Measurements from ENCODE around the gene VWA3A.
"Not testable (repeated sequence)": the region's sequence is repeated elsewhere in the genome, so short reads cannot be mapped to it uniquely, and the experiment has no call there.

Gene VWA3A, protein sequence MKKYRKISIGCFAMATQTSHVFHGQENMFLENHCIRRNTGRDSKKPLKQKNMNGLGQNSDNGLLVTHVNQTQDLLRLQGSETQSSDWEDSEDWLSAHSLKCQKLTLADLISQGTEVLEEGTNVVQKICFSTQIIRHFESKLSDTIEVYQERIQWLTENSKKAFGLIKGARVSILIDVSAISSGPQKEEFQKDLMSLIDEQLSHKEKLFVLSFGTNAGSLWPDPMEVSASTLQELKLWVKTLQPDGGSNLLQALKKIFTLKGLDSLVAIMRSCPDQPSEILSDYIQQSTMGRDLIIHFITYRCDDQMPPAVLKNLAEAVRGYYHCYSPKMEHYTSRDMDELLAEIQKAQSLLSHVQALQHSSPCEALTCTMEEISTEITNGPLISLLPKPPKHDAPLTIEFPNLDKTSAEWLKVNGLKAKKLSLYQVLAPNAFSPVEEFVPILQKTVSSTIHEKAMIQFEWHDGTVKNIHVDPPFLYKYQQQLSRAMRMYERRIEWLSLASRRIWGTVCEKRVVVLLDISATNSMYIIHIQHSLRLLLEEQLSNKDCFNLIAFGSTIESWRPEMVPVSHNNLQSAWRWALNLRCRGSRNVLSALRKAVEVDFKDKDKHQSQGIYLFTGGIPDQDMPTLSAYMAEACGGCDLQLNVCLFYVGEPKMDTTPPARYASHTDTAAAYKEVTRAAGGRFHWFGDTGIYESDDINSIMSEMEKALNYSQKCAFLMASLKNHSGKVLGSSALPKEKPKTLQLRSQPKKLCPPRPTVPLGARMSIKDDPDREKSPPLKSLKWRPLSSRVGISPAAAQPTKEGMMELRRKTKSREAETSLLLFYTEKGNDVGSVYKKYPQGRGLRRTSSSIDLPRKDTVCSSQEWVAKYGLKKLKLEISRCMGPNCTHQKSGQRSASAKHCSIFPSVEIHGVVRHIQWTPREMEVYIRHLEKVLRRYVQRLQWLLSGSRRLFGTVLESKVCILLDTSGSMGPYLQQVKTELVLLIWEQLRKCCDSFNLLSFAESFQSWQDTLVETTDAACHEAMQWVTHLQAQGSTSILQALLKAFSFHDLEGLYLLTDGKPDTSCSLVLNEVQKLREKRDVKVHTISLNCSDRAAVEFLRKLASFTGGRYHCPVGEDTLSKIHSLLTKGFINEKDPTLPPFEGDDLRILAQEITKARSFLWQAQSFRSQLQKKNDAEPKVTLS

DNA sequence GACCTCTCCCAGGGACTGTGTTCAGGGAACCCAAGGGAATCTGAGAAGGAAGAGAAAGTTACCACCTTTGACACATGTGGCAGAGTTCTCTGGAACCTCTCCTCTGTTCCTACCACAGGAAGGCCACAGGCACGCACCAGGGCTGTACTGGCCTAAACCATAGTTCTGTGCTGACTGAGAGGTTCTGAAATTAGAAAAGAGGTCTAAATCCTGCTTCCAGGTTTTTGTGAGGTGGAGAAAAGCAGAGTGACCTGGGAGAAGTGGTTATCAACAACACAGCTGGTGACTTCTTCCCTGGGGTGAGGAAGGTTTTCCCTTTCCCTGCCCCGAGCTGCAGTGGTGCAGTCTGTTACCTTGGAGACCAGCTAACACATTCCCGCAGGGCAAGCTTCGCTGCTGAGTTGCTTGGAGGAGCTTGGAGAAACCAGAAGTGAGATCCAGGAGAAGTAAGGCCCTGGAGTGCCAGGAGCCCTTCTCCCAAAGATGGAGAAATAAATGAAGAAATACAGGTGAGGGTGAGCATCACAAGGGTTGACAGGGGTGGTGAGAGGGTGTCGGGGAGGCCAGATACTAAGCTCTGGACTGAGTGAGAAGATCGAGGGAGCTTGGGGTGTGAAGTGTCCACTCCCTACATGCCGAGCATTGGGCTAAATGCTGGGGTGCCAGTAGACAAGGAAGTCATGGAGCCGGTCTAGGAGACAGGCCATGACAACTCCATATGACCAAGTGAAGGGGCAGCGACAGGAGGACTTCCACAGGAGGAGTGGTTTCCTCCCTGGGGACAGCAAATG is at the start of gene VWA3A:
Gene VWA3A, plus strand, starts transcription at position 399 of the 791 bp plus-strand sequence. Its CDS starts 97 bp downstream, at position 496.
- peak; percentile 78 for DNase-seq (ENCODE audit: low spot score)

DNA sequence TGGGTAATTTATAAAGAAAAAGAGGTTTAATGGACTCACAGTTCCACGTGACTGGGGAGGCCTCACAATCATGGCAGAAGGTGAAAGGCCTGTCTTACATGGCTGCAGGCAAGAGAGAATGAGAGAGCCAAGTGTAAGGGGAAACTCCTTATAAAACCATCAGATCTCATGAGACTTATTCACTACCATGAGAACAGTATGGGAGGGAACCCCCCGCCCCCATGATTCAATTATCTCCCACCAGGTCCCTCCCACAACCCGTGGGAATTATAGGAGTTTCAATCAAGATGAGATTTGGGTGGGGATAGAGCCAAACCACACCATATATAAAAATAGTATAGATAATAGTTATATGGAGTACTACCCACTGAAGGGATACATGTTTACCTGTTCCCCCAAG is 48.5 kb upstream of the VWA3A start:
- DNase-seq (ENCODE audit: low spot score), result not testable (repeated sequence)

DNA sequence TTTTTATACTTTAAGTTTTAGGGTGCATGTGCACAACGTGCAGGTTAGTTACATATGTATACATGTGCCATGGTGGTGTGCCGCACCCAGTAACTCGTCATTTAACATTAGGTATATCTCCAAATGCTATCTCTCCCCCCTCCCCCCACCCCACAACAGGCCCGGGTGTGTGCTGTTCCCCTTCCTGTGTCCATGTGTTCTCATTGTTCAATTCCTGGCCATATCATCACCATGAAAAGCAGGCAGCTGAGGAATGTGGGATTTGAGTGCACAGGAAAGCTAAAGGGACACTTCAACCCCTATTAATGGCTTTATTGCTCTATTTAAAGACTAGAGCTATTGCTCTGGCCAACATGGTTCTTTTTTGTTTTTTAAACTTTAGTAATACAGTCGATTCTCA is 46.5 kb upstream of the VWA3A start:
- DNase-seq (ENCODE audit: low spot score), result not testable (repeated sequence)

DNA sequence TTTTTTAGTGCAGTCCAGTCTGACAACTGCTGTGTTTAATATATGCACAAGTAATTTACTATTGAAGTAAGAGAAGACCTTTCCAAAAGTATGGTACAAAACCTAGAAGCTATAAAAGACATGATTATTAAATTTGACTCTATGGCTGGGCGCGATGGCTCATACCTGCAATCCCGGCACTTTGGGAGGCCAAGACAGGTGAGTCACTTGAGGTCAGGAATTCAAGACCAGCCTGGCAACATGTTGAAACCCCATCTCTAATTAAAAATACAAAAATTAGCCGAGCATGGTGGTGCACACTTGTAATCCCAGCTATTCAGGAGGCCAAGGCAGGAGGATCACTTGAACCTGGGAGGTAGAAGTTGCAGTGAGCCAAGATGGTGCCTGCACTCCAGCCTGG is 41.4 kb upstream of the VWA3A start:
- no peak for DNase-seq (ENCODE audit: low spot score)

DNA sequence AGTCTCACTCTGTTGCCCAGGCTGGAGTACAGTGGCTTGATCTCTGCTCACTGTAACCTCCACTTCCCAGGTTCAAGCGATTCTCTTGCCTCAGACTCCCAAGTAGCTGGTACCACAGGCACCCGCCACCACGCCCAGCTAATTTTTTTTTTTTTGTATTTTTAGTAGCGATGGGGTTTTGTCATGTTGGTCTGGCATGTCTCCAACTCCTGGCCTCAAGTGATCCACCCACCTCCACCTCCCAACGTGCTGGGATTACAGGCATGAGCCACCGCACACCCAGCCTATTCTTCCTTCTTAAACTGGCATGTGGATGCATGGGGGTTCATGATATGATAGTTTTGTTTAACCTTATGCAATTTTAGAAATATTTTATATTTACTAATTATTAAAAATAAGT is 39.4 kb upstream of the VWA3A start:
- no peak for DNase-seq (ENCODE audit: low spot score)

DNA sequence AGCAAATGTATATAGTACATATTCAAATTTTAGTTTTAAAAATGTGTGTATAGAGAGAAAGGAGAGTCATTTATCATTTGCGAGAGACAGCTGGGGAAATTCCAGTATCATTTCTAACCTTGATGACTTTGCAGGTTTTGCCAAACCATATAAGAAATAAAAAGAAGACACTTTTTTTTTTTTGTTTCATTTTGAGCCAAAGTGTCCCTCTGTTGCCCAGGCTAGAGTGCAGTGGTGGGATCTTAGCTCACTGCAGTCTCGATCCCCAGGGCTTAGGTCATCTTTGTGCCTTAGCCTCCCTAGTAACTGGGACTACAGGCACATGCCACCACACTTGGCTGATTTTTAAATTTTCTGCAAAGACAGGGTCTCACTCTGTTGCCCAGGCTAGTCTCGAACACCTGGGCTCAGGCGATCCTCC is 38.4 kb upstream of the VWA3A start:
- DNase-seq (ENCODE audit: low spot score), result no peak

DNA sequence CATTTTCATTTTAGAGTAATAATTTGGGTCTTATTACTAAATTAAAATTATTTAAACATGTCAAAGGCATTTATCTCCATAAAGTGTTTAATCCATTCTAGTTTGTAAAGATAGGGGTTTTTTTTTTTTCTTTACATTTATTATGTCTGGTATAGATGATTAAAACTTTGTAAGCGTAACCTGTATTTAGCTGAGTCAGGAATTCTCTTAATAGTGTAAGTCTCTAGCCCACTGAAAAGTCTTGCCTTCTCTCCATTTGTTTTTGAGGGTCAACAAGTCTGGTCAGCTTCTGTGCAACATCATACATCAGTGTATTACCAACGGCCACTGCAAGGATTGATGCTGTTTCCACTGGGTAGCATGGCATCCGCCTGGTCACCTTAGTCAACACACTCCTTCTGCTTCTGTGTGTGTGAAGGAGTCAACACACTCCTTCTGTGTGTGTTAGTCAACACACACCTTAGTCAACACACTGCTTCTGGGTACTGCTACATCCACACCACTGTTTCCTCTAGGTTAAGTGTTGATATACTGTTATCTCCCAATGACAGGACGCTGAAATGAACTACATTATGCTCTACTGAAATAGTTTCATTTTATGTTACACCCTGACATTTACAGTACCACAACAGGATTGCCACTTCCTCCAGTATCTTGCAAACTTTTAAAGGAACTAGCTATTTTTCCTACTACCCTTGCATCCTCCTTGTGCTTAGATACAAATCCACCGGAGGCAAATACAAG is 37.3 kb upstream of the VWA3A start:
- DNase-seq (ENCODE audit: low spot score), result no peak

DNA sequence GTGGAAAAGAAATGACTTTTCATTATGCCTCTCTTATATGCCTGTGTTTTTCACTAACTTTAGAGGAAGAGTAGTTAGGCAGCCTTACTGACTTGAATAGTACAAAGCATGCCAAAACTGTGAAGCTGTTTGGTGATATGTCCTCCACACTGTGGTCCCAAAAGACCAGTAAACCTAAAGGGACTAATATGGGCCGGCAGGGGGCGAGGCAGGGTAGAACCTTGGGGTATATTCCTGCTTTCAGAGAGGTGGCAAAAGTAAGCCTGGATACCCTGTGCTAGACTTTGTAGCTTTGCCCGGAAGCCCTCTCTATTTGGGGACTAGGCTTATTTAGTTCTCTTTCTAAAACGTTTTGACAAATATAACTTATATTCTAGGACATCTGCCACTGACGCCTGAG is 36.5 kb upstream of the VWA3A start:
- DNase-seq (ENCODE audit: low spot score), result no peak

DNA sequence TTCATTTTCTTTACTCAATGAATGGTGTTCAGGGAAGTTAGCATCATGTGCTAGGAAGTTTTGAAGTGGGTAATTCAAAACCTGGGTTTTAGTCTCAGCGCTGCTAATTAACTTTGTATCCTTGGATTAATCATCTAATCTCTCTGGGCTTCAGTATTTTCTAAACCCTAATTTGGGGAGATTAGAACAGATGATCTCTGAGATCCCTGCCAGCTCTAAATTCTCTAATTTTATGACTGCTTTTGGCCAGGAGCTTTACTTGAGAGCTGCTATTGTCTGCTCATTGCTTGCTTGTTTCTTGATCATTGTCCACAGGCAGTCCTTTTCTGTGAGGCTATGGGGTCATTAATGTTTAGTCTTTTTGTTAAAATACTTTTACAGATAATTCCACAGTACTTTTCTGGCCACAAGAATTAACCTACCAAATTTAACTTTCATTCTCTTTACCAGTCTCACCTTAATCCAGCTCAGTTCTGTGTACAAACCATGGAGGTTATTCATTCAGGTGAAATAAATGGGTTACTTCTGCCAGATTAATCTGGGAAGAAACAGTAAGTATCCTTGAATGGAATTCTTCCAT is 28.4 kb upstream of the VWA3A start:
- no peak for DNase-seq (ENCODE audit: low spot score)

DNA sequence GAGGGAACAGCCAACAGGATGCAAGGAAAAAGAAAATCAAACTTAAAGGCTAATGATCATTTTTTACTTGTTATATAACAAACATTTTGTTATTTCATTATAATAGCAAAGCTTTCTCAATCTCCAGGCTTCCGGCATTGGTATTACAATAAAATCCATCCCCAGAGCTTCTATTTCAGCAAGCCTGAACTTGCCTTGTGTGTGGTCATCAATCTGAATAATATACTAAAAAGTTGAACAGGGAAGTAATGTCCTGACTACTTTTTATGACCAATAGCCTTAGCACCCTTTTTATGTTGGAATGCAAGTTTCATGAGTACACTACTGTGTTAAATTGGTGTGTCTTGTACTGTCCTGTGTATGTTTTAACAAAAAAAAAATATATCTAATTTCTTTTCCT is 27.1 kb upstream of the VWA3A start:
- no peak for DNase-seq (ENCODE audit: low spot score)

DNA sequence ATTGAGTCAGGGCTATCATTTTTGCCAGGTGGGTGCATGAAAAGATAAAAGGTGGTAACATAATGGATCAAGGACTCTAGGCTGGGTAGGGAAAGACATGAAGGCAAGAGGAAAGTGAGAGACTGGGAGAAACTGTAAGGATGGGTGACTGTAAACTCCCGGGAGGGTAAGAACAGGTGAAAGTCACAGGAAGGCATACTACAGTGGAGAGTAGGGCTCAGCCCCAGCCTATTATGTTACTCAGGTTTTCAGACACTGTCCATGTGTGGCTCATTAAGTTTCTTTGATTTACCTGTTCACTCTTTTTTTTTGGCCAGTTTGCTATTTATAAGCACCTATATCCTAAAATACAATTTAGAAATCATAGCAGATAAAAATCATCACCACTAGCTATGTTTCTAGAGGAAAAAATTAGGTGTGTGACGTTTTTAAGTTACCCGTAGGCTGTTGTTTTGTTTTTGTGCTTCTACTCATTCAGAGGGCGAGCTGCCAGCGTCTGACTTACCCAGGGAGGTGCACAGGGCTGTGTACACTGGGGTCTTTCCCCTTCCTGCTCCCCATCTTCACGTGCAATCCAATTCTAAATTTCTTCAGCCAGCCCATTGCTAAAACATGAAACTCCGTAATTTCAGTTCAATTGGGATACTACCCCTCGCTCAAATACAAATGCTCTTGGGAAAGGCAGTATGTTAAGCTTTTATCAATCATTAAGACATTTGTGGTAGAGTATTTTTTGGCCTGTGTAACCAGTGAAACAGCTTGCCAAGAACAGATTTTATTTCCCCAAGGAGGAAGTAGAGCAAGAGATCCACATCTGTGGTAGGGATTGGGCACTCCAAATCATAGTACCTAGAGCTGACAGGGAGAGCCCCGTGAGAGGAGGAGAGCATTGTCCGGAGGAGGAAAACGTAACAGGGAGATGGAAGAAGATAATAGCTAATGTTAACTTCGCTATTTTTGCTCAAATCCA is 21.7 kb upstream of the VWA3A start:
- peak; percentile 17 for DNase-seq (ENCODE audit: low spot score)

DNA sequence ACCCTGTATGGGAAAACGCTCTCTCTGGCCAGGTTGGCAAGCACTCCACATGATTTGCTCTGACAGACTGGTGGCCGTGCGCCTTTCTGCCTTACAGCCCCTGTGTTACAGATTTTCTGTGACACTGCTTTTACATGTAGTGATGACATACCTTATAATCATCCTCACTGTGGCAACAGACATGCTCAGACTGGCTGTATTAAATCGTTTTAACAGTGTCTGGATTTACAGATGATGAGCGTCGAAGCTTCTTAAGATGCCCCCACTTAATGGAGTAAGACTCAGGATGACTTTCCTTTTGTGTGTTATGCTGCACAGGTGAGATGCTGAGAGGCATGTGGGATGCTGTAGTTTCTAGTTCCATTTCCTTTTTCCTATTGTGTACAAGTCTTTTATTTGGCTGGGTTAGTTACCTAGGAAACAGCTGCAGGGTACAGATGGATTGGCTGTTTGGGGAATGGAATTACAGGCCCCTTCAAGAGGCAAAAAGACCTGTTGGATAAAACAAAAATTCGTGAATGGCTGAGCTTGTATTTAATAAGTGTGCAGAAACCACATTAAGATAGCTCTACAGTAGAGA is 20.9 kb upstream of the VWA3A start:
- no peak for DNase-seq (ENCODE audit: low spot score)

DNA sequence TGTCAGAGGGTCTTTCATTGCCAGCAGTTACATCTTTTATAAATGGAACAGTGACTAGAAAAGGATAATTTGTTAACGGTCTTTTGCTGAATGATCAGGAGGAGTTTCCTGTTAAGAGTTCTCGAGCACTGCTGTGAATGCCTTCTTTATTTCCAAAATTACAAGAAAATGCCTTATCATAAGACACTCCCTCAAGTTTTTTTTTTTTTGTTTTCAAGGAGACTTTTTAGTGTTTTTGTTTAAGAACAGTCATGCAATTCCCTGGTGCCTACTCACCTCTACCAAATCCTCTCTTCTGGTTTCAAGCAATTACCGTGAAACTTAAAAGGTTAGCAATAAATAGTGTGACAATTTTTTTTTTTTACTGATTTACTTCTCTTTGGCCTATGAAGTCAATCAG is 19.0 kb upstream of the VWA3A start:
- no peak for DNase-seq (ENCODE audit: low spot score)

DNA sequence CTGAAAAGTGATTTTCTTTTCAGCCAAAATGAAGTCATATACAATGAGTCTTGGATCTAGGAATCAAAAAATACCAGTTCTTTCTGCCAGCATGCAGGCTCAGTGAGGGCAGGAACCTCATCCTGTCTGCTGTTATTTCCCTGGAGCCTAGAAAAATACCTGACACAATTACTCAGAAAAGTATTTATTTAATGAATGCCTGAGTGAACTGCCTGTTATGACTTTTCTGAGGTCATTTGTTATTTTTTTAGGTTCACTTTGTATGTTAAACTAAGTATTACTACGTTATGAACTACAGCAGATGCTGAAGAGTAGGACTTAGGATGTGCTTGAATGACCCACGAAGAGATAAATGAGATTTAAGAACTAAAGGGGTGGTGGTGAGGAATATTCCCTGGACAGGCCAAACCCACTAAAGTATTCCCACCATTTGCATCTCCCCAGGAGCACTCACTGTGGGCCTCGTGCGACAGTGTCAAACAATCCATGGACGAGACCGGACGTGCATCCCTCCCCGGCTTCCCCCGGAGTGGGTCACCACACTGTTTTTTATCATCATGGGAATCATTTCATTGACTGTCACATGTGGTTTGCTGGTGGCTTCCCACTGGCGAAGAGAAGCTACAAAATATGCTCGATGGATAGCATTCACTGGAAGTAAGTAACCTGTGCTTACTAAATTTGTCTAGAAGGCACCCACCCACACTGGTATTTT is 17.1 kb upstream of the VWA3A start:
- no peak for DNase-seq (ENCODE audit: low spot score)

DNA sequence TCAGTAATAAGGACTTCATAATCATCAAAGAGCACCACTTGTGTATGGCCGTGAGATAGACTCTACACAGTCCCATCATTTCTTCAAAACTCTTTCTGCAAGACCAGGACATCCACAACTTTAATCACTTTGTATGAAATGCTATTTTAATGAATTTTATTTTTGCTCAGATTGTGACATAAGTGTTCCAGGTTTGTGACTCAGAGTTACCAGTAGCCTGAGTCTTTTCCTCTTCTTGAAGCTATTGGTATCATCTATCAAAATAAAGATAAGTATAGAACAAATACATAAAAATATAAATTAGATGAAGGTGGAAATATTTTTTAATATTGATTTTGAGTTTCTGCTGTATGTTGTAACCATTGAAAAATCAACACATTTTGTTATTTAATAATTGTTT is 16.6 kb upstream of the VWA3A start:
- no peak for DNase-seq (ENCODE audit: low spot score)

DNA sequence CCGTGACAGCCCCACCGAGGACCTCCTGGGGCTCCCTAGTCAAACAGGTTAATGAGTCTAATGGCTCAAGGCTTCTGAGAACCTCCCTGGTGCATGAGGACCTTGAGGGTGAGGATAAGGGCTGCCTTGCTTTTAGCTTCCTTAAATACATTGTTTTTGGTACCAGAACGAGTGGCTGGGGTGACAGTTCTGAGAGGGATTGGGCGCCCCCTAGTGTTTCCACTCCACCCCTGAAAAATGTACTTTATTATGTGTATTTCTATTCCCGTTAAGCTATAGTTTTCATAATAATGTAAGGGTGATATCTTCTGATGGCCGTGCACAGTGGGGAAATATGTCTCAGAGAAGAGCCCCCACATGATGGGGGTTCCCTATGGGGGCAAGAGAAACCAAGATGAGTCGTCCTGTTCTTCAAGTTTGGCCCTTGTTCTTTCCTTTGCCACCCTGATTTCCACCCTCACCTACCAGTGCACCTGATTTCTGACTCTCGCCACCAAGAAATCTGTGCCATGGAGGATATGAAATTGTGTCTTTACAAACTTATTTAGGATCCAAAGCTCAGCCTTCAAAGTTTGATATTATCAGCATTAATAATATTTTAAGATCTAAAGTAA is 14.5 kb upstream of the VWA3A start:
- peak; percentile 79 for DNase-seq (ENCODE audit: low spot score)

DNA sequence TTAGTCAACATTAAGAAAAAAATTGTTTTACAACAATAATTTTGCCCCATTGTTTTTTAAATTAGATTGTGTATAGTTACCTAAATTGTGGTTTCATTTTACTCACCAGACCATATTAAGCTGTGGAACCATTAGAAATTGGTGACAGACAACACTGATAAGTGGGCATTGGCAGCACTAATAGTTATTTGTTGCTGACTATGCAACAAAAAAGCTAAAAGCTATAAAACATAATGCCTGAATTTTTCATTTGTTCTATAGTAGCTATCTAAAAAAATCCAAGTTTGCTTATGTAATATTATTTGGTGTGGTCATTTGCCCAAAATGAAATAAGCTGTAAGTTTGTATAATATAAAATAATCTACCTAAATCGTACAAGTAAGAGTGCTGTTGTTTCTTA is 13.7 kb upstream of the VWA3A start:
- DNase-seq (ENCODE audit: low spot score), result no peak

DNA sequence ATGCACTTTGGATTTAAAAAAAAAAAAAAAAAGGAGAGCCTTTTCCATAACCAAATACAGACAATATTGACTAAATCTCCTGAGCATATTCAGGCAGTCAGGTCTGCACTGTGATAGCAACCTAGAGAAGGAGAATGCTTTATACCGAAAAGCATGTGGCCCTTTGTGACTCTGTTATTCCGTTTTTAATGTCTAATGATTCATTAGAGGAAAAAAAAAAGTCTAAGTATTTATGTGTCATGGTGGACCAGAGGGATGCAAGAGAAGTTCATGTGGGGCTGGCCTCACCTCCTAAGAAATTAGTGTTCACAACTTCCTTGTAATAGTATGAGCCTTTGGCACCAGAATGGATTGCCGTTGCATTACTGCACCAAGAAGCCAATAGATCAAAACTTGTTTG is 11.3 kb upstream of the VWA3A start:
- DNase-seq (ENCODE audit: low spot score), result no peak

Measured in GM03348 (cell line).